H9 (cell line): ENCODE measurements around the gene MUTYH. TPM values are rescaled to one million over a fixed set of nuclear protein-coding genes. Genes with fewer than 3 reads are reported as not detected.

Experiments
- DNase-seq: peaks from one replicate; pipeline ENCODE4 v3.0.0-alpha.2; 2017
- H2AFZ ChIP-seq: one replicate; pipeline ENCODE4 v1.6.1; 2013; ENCODE audit warnings: mild to moderate bottlenecking, low read length, control low read depth, moderate library complexity
- H2AK5ac ChIP-seq: 2 replicates; pipeline ENCODE4 v1.6.1; 2013; ENCODE audit warnings: low read length, control low read depth, mixed read lengths; ENCODE audit not compliant: insufficient read length
- H2BK120ac ChIP-seq: one replicate; pipeline ENCODE4 v1.6.1; 2013; ENCODE audit warnings: low read depth, mild to moderate bottlenecking, low read length, control low read depth, inconsistent platforms; ENCODE audit not compliant: poor library complexity, severe bottlenecking
- H2BK12ac ChIP-seq: 2 replicates; pipeline ENCODE4 v1.6.1; 2013; ENCODE audit warnings: low read length, control low read depth, mixed read lengths, low read depth; ENCODE audit not compliant: insufficient read length
- H2BK15ac ChIP-seq: 2 replicates; pipeline ENCODE4 v1.6.1; 2013; ENCODE audit warnings: low read depth, low read length, control low read depth
- H2BK20ac ChIP-seq: one replicate; pipeline ENCODE4 v1.6.1; 2013; ENCODE audit warnings: low read depth, mild to moderate bottlenecking, low read length, control low read depth, inconsistent platforms; ENCODE audit not compliant: poor library complexity, severe bottlenecking
- H2BK5ac ChIP-seq: 2 replicates; pipeline ENCODE4 v1.6.1; 2013; ENCODE audit warnings: low read length, control low read depth, mixed read lengths; ENCODE audit not compliant: insufficient read length
- H3K14ac ChIP-seq: 2 replicates; pipeline ENCODE4 v1.6.1; 2013; ENCODE audit warnings: low read length, control low read depth; ENCODE audit not compliant: insufficient read depth
- H3K18ac ChIP-seq: 2 replicates; pipeline ENCODE4 v1.6.1; 2013; ENCODE audit warnings: low read depth, mild to moderate bottlenecking, mixed read lengths, low read length, control low read depth; ENCODE audit not compliant: insufficient read length
- H3K23ac ChIP-seq: 2 replicates; pipeline ENCODE4 v1.6.1; 2013; ENCODE audit warnings: low read length, control low read depth, mixed read lengths, low read depth; ENCODE audit not compliant: insufficient read length
- H3K23me2 ChIP-seq: 2 replicates; pipeline ENCODE4 v1.6.1; 2013; ENCODE audit warnings: low read depth, mild to moderate bottlenecking, mixed read lengths, low read length, control low read depth; ENCODE audit not compliant: insufficient read length, poor library complexity, severe bottlenecking
- H3K27ac ChIP-seq: 2 replicates; pipeline ENCODE4 v1.5.1; 2013; ENCODE audit warnings: low read length, control low read depth, mixed read lengths, low read depth; ENCODE audit not compliant: insufficient read length
- H3K27me3 ChIP-seq: 2 replicates; pipeline ENCODE4 v1.6.1; 2013; ENCODE audit warnings: low read length, control low read depth, inconsistent platforms; ENCODE audit not compliant: insufficient read depth
- H3K4ac ChIP-seq: 2 replicates; pipeline ENCODE4 v1.6.1; 2013; ENCODE audit warnings: low read depth, mild to moderate bottlenecking, control low read depth, inconsistent platforms, low read length, moderate library complexity
- H3K4me1 ChIP-seq: 2 replicates; pipeline ENCODE4 v1.6.1; 2013; ENCODE audit warnings: low read length, control low read depth, inconsistent platforms; ENCODE audit not compliant: insufficient read depth
- H3K4me2 ChIP-seq: 2 replicates; pipeline ENCODE4 v1.6.1; 2013; ENCODE audit warnings: low read length, control low read depth, mixed read lengths; ENCODE audit not compliant: insufficient read length, insufficient read depth
- H3K56ac ChIP-seq: 2 replicates; pipeline ENCODE4 v1.6.1; 2013; ENCODE audit warnings: low read depth, mild to moderate bottlenecking, mixed read lengths, low read length, control low read depth; ENCODE audit not compliant: insufficient read length
- H3K79me1 ChIP-seq: 2 replicates; pipeline ENCODE4 v1.6.1; 2013; ENCODE audit warnings: low read depth, mild to moderate bottlenecking, moderate library complexity, low read length, control low read depth, inconsistent platforms; ENCODE audit not compliant: insufficient read depth, poor library complexity, severe bottlenecking
- H3K79me2 ChIP-seq: 2 replicates; pipeline ENCODE4 v1.6.1; 2013; ENCODE audit warnings: low read length, control low read depth, inconsistent platforms; ENCODE audit not compliant: insufficient read depth
- H3K9ac ChIP-seq: 2 replicates; pipeline ENCODE4 v1.6.1; 2013; ENCODE audit warnings: low read length, control low read depth, mixed read lengths; ENCODE audit not compliant: insufficient read length; ENCODE audit errors: extremely low read depth
- H3K9me3 ChIP-seq: one replicate; pipeline ENCODE4 v1.6.1; 2013; ENCODE audit warnings: low read depth, low read length, inconsistent platforms; ENCODE audit not compliant: control insufficient read depth
- H3T11ph ChIP-seq: one replicate; pipeline ENCODE4 v1.6.1; 2013; ENCODE audit warnings: mild to moderate bottlenecking, low read length, control low read depth, inconsistent platforms
- H4K20me1 ChIP-seq: one replicate; pipeline ENCODE4 v1.6.1; 2013; ENCODE audit not compliant: control insufficient read depth, insufficient read length, insufficient read depth
- H4K5ac ChIP-seq: 2 replicates; pipeline ENCODE4 v1.6.1; 2013; ENCODE audit warnings: low read depth, mild to moderate bottlenecking, mixed read lengths, low read length, control low read depth; ENCODE audit not compliant: insufficient read length
- H4K8ac ChIP-seq: replicated peaks from 2 replicates; pipeline ENCODE4 v1.6.1; 2013; ENCODE audit warnings: low read length, control low read depth, mixed read lengths, low read depth; ENCODE audit not compliant: insufficient read length
- H4K91ac ChIP-seq: 2 replicates; pipeline ENCODE4 v1.6.1; 2013; ENCODE audit warnings: low read depth, mild to moderate bottlenecking, moderate library complexity, mixed read lengths, low read length, control low read depth; ENCODE audit not compliant: insufficient read length
- H3K27ac Mint-ChIP-seq, 3 experiments: 2 replicates in 2 of 3; 3 replicates in 1 of 3; pipeline ENCODE4 v1.8.0; 2020 to 2021; ENCODE audit warnings: mixed read lengths in 3 of 3, mild to moderate bottlenecking in 1 of 3, moderate library complexity in 1 of 3
- H3K27me3 Mint-ChIP-seq: 2 replicates; pipeline ENCODE4 v1.8.0; 2021; ENCODE audit warnings: low read depth, mild to moderate bottlenecking, moderate library complexity, mixed read lengths
- H3K36me3 Mint-ChIP-seq, 3 experiments: 2 replicates in 2 of 3; 3 replicates in 1 of 3; pipeline ENCODE4 v1.8.0; 2020 to 2021; ENCODE audit warnings: low read depth in 3 of 3, mixed read lengths in 3 of 3; ENCODE audit not compliant: insufficient read depth in 1 of 3
- H3K4me1 Mint-ChIP-seq, 2 experiments: 2 replicates each; pipeline ENCODE4 v1.8.0; 2020; ENCODE audit warnings: mixed read lengths in 2 of 2
- H3K4me3 Mint-ChIP-seq, 2 experiments: 2 replicates in 1 of 2; 3 replicates in 1 of 2; pipeline ENCODE4 v1.8.0; 2020 to 2021; ENCODE audit warnings: mild to moderate bottlenecking in 2 of 2, mixed read lengths in 2 of 2, moderate library complexity in 1 of 2
- H3K9me3 Mint-ChIP-seq, 2 experiments: 2 replicates in 1 of 2; 3 replicates in 1 of 2; pipeline ENCODE4 v1.8.0; 2020; ENCODE audit warnings: mild to moderate bottlenecking in 2 of 2, mixed read lengths in 2 of 2, moderate library complexity in 1 of 2
- WGBS: extraction: QIAGEN DNeasy Blood & Tissue Kit; methylation state at CpG from one replicate; pipeline ENCODE4 v1.1.7; 2013; ENCODE audit warnings: missing lambda C conversion rate, low lambda C conversion rate, mixed read lengths; ENCODE audit not compliant: insufficient read length; ENCODE audit errors: extremely low coverage; 5-methylcytosine and 5-hydroxymethylcytosine counted together
- total RNA-seq: library from RNA; stranded (reverse); gene quantifications from 2 replicates; pipeline ENCODE4 v1.2.1, GENCODE V29; 2021
- TF ChIP-seq, protein P1 (sequence below): fragments of 200-600 bp; sonication (generic); conservative IDR thresholded peaks from 3 replicates; pipeline ENCODE4 v1.8.0; 2021; ENCODE audit warnings: antibody characterized with exemption, mild to moderate bottlenecking

MUTYH gene
- total RNA-seq, 1 experiment from 2014 or later, result 52.6 TPM

- Histone ChIP-seq H4K91ac (no peak overlapping the region), H2BK12ac (no peak overlapping the region), H3K27me3 (no peaks in the 10 kb centered on the region), H2BK20ac (no peak overlapping the region), H3K27ac (no peak overlapping the region), H3K79me1 (no peaks in the 10 kb centered on the region), H3K23me2 (peaks cover 12% of the 10 kb centered on the region), H3K4me2 (no peak overlapping the region), H3K9ac (no peak overlapping the region), H2AK5ac (no peak overlapping the region), H3K4ac (no peak overlapping the region), H2BK5ac (no peak overlapping the region), H4K8ac (no peak overlapping the region), H4K5ac (no peak overlapping the region), H3K23ac (no peak overlapping the region), H2AFZ (no peak overlapping the region), H3K18ac (no peak overlapping the region), H3K14ac (no peak overlapping the region), H3K9me3 (no peaks in the 10 kb centered on the region), H3T11ph (no peak overlapping the region), H4K20me1 (no peaks in the 10 kb centered on the region), H3K79me2 (no peaks in the 10 kb centered on the region), H2BK15ac (no peak overlapping the region), H2BK120ac (no peak overlapping the region), H3K4me1 (peaks cover 4% of the 10 kb centered on the region; the same call in 1 of the 2 replicates), H3K56ac (no peak overlapping the region)
- DNase-seq, result no peak
- Mint-ChIP-seq H3K9me3 (no peaks in the 10 kb centered on the region), H3K27ac (peak overlapping the region in 1 of 3 experiments; percentile 48; a peak in 1 of 7 replicates), H3K36me3 (peaks cover 31 to 58% (median 51%) of the 10 kb centered on the region in 3 experiments; a peak in 6 of 7 replicates), H3K4me3 (no peak overlapping the region), H3K27me3 (no peaks in the 10 kb centered on the region), H3K4me1 (peaks cover 37 to 51% of the 10 kb centered on the region in 2 experiments)
- no CpG with 5 or more reads among the region's 10 CpGs for WGBS
- TF ChIP-seq, protein P1, sequence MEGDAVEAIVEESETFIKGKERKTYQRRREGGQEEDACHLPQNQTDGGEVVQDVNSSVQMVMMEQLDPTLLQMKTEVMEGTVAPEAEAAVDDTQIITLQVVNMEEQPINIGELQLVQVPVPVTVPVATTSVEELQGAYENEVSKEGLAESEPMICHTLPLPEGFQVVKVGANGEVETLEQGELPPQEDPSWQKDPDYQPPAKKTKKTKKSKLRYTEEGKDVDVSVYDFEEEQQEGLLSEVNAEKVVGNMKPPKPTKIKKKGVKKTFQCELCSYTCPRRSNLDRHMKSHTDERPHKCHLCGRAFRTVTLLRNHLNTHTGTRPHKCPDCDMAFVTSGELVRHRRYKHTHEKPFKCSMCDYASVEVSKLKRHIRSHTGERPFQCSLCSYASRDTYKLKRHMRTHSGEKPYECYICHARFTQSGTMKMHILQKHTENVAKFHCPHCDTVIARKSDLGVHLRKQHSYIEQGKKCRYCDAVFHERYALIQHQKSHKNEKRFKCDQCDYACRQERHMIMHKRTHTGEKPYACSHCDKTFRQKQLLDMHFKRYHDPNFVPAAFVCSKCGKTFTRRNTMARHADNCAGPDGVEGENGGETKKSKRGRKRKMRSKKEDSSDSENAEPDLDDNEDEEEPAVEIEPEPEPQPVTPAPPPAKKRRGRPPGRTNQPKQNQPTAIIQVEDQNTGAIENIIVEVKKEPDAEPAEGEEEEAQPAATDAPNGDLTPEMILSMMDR, result no peak
These were observed 7.9 kb downstream of the MUTYH start for GRCh38 chr1:45332346-45332720.
